GM21717 (cell line): ENCODE measurements around the gene JUP.
"Not testable (repeated sequence)": the region's sequence is repeated elsewhere in the genome, so short reads cannot be mapped to it uniquely, and the experiment has no call there.

Experiments
- ATAC-seq: cut with Tn5 transposase; IDR thresholded peaks from one replicate; pipeline ENCODE4 v1.9.1; 2021; ENCODE audit warnings: mild to moderate bottlenecking, moderate library complexity; ENCODE audit not compliant: unreplicated experiment

JUP gene

DNA sequence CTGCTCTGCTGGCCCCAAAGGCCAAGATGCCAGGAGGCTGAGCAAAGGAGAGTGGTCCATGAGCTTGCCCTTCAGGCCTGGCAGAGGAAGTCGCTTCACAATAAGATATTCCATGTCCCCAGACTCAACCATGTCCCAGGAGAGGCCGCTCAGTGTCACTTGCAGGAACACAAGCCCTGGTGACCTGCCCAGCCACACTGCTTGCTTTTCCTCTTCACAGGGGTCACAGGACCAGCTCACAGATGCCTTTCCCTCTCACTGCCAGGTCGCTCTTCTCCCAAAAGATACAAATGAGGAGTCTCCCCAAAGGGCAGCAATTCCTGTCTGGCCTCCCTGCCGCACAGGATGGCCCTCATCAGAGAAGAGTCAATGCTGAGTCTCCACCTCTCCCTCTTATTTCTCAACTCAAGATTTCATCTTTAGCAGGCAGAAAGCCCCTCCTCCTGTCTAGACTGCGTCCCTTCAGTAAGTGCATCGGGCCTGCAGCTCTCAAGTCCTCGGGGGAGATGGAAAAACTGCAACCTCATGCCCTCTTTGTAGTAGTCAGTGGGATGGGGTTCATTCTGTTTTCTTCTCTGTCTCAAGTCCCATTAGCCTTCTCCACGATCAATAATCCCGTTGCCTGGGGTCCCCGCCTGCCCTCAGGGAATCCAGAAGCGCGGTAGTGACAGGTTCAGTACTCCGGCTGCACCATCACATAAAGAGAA lies 5.0 kb downstream of the JUP start:
- no peak for ATAC-seq

DNA sequence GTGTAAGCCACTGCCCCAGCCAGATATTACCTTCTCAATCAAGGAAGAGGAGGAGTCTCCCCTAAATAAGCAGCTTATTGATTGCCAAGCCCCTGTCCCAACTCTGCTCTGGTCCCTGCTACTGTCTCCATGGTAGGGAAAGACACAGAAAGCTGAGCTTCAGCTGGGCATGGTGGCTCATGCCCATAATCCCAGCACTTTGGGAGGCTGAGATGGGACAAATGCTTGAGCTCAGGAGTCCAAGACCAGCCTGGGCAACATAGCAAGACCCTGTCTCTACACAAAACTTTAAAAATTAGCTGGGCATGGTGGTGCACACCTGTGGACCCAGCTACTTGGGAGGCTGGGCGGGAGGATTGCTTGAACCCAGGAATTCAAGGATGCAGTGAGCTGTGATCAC lies 6.6 kb downstream of the JUP start:
- ATAC-seq: no peak

DNA sequence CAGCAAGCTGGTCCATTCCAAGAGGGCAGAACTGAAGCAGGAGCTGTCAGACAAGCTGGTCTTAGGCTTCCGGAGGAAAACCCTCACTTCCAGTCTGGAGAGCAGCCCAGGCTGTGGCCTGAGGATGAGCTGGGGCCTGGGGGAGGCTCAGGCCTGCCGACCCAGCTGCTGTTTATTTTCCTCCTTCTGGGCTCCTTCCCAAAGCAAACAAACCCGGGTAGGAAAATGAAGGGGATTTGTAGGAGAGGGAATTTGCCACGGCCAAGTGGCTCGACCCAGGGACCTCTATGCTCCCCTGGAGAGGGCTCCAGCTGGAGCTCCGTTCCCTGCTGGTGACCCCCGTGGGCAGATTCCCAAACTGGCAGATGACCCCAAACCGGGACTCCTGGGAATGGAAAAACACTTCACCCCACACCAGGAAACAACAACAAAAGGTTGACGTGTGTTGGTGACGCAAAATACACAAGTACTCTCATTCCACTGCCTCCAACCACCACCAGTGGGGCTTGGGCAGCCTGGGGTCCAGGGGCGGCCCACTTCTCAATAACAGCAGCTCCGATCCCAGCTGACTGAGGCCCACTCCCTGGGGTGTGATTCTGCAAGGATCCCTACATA lies 8.8 kb downstream of the JUP start:
- ATAC-seq: no peak

DNA sequence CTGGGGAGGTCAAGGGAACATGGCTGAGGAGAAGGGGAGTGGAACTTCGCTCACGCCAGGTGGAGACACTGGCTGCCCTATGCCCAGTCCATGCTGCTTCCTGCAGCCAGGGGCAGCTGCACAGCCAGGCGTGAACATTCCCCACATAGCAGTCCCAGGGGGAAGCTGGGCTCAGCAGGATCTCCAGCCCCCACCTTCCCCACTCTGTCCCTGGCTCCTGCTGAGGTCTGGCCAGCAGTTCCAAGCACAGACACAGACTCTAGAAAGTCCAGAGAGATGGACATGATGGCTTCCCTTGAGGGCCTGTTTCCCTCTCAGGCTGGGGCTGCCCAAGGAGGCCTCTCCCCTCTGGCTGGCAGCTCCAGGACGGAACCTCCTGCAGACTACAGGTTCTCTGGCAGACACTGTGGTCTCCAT lies 9.3 kb downstream of the JUP start:
- ATAC-seq: no peak

DNA sequence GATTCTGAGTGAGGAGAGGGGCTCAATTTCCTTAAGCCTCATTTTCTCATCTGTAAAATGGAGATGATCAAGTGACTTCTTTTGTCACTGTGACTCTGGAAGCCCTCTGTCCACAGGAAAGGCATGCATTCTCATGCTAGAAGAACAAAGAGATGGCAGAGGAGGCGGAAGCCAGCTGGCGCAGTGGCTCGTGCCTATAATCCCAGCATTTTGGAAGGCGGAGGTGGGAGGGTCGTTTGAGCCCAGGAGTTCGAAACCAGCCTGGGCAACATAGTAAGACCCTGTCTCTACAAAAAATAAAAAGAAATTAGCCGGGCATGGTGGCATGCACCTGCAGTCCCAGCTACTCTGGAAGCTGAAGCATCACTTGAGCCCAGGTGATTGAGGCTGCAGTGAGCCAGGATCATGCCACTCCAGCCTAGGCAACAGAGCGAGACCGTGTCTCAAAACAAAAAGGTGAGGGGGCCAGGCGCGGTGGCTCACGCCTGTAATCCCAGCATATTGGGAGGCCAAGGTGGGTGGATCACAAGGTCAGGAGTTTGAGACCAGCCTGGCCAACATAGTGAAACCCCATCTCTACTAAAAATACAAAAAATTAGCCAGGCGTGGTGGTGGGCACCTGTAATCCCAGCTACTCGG lies 10.1 kb downstream of the JUP start:
- not testable (repeated sequence) for ATAC-seq

DNA sequence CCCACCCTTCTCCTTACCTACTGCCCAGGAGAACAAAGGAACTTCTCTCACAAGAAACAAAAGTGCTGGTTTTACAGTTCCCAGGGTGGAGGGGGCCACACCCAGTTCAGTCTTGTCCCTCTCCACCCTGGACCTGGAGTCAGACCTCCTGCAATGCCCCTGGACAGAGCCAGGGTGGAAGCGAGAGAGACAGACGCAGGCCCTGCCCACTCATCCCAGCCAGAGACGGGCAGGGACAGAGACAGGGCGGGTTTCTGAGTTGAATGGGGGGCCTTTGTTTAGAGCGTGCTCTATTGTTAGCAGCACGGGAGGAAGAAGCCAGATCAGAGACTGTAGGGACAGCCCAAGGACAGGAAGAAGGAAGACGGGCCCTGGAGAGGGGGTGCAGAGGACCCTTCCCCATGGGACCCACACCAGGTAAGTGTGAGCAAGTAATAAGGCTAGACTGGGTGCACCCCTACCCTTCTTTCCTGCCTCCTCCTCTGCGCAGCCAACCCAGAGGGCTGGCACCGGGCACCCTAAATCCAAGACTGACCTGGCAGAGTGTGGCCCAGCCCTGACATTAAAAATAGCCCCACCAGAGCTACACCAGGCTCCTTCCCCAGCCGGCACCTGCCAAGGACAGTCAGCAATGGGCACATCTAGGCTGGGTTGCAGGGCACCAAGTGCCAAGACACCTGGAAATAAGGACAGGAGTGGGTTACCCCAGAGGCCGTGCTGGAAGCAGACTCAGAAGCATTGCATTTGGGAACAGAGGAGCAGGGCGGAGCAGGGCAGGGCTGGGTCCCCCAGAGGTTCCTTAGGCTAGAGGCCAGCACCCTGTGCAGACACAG lies 10.9 kb downstream of the JUP start:
- no peak for ATAC-seq

DNA sequence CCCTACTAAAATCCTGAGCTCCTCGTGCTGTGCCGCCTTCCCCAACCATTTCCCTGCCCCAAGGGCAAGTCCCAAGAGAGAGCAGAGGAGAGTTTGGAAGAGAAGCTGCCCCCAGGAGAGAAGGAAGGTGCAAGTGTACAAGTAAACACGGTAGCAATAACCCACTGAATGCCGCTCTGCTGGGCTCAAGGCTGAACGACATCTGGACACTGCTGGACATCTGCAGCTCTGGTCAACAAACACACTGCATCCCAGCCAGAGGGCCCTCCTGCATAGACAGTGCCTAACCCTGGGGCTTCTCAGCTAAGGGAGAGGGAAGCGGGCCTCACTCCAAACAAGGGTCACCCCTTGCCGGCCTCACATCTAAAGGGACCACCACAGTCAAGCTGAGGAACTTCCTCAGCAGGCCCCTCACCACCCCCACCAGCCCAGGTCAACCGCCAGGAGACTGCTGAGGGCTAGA lies 12.7 kb downstream of the JUP start:
- no peak for ATAC-seq

DNA sequence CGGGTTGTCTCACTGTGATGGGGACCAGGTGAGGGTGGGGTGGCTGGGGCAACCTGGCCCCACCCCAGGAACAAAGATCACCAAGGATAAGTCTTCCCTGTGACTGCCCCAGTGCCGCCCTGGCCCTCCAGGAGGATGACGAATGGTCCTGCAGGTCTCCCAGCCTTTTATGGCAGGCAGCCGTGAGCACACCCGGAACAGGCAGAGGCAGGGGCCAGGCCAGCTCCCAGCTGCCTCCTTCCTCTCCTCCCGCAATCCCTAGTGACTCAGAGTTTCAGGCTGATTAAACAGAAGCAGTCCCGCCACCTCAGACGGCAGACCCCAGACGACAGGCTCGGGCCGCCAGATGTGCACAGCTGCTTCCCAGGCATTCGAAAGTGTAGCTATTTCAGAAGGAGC lies 13.3 kb downstream of the JUP start:
- no peak for ATAC-seq

DNA sequence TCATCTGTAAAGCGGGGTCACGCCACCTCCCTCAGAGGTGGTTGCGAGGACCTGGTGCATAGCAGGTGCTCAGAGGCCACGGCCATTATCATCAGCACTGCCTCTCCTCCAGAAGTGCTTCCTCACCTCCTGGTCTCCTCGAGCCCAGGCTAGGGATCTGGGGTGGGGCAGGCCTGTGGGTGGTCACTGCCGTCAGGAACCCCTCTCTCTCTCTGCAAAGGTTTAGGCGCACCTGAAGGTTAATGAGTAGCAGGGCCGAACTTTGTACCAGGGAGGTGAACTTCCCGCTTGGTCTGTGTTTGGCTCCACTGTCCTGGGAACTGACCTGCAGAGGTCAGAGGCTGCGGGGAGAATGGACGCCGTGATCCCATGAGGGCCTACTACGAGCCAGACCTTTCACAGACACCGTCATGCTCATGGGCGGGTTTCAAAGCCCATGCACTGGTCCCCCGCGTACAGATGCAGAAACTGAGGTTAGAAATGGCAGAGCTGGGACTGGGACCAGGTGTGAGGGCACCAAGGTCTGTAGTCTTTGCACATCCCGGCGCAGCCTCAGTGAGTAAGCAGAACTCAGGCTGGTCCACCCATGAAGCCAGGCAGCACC lies 13.8 kb downstream of the JUP start:
- ATAC-seq: no peak

DNA sequence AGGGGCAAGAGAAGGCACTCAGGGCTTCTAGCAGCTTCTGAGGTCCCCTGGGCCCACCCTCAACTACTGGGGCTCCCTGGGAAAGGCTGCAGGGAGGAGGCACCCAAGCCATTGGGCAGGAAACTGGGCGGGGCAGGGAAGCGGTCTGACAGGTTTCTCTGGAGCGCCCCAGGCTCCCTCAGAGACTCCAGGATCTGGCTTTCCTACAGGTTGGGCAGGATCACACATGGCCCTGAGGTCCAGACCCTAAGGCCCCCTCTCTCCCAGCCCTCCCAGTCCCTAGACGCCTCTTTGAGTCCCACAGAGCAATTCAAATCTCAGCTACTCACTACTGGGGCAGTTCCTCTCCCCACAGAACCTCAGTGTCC lies 14.3 kb downstream of the JUP start:
- ATAC-seq: no peak

DNA sequence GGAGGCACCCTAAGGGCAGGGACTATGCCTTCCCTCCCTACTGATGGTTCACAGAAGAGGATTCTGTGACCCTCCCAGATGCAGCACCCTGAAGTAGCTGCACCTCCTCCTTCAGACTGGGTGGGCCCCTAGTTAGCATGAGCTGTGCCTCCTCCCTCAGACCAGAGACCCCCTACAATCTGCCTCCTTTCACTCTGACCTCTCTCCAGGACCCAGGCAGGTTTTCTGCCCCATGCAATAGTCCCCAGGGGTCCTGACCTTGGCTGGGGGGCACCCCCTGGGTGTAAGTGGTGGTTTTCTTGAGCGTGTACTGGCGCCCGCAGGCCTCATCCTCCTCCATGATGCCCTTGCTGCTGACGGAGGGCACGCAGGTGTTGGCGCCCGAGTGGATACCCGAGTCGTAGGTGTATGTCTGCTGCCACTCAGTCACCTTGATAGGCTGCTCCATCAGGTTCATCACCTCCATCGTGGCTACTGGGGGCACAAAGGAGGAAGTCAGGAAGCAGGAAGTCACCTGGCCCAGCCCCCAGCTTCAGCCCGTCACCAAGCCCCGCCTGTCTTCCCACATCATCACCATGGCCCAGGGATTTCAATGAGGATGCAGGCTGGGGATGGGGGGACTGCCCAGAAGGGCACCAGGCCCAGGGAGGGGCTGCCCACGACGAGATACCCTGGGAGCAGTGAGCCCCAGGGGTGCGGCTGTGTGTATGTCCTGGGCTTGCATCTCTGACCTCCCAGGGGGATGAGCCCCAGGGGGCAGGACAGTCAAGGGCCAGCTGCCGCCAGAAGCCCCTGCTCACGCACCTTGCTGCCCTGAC lies 14.9 kb downstream of the JUP start:
- no peak for ATAC-seq

DNA sequence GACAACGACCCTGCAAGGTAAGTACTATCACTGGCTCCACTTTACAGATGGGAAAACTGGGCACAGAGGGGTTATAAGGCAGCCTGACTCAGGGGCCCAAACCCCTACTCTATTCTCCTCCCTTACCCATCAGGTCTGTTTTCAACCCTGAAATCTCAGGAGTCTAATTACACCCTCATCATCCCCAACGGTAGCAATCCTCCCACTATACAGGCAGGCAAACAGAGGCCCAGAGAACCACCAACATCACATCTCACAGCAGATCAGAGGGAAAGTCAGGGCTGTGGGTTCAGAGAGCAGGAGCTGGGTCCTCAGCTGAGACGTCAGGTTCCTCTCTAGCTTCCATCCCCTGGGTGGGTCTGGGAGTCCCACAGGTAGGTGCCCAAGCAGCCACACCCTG lies 16.5 kb downstream of the JUP start:
- no peak for ATAC-seq

DNA sequence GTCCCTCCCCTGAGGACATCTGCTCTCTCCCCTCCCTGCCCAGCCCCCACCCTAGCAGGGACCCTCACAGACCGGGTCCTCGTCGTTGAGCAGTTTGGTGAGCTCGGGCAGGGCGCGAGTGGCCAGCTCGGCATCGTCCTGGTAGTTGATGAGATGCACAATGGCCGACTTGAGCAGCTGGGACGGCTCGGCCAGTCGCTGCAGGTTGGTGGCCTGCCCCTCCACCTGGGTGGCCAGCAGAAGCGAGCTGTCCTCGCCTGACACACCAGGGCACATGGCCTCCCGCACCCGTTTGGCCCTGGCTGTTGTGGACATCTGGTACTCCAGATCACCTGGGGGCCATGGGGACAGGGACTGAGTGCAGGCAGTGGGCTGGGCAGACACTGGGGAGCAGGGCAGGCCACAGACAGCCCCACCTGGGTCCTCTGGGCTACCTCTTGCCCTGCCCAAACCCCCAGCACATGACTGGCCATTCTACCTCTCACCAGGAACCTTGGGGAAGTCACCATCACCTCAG lies 17.1 kb downstream of the JUP start:
- ATAC-seq: no peak

DNA sequence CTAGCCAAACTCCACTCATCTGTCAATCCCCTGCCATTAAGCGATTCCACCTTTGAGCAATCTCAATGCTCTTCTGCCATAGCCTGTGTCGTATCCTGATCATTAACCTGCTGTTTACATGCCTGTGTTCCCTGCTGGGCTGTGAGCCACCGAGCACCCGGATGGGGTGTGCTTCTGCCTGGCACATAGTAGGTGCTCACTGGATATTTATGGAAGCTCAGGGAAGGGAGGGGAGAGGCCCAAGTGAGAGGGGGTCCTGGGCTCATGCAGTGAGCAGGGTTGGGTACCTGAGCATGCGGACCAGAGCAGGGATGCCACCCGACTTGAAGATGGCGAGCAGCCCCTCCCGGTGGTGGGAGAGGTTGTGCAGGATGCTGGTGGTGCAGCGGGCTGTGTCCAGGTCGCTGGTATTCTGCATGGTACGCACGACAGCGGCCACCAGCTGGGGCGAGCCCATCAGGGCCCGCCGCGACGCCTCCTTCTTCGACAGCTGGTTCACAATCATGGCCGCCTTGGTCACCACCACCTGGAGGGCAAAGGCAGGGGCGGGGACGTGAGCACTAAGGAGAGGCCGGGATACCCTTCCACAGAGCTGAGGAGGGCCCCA lies 17.7 kb downstream of the JUP start:
- no peak for ATAC-seq

DNA sequence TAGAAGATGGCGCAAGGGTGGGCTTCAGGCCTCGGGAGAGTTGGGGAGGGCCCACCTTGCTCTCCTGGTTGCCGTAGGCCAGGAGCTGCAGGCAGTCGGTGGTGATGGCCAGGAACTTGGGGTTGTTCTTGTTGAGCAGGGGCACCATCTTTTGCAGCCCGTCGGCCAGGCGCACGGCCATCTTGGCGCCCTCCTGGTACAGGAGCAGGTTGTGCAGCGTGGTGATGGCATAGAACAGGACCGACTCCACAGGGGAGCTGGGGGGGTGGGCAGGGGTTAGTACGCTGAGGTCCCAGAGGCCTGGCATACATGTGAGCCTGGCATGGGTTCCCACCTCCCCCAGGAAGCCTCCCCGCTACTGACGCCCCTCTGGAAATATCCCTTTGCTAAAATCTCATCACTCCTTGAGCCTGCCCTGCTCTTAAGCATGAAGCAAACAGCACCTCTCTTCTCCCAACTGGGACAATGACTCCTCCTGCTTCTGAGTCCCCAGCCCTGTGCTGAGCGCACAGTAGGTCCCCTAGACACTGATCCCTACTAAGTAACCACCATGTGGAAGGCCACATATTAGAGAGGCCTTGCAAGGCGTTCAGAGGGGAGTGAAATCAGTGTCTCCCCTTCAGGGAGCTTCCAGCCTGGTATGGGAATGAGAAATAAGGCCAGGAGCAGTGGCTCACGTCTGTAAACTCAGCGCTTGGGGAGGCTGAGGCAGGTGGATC lies 19.0 kb downstream of the JUP start:
- no peak for ATAC-seq

DNA sequence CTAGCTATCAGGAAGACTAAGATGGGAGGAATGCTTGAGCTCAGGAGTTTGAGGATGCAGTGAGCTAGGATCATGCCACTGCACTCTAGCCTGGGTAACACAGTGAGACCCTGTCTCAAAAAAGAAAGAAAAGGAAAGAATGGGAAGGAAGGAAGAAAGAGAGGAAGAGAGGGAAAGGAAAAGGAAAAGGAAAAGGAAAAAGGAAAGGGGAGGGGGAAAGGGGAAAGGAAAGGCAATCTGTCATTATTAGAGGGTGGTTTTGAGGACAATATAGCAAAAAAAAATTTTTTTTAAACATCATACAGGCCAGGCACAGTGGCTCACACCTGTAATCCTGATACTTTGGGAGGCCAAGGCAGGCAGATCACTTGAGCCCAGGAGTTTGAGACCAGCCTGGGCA lies 20.4 kb downstream of the JUP start:
- no peak for ATAC-seq

DNA sequence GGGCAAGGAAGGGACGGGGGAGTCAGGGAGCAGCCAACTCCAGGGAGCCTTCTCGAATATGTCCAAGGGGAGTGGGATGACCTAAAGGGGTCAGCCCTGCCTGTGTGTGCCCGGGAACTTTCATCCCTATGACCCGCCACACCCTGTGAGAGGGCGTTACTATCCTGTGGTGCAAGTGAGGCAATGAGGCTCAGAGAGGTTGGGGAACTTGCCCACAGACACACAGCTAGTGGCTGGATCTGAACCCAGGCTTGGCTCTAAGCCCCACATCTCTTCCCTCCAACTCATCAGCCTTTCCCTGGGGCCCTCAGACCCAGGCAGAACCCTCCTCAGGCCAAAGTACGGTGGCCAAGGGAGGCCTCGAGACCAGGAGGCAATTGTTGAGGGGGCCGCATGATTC lies 23.2 kb downstream of the JUP start:
- ATAC-seq: no peak

DNA sequence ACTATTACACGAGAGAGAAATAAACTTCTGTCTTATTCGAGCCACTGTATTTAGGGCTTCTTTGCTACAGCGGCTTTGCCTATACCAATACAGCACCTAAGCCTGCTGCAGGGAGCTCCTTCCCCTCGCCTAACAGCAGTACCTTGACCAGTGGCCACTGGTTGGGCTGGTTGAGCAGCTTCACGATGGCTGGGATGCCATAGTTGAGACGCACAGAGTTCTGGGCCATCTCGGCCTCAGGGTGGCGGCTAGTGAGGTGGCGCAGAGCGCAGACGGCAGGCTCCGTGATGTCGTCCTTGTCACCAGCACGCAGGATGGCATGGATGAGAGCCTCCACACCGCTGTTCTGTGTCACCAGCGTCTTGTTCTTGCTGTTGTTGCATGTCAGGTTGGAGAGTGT lies 23.7 kb downstream of the JUP start:
- no peak for ATAC-seq

DNA sequence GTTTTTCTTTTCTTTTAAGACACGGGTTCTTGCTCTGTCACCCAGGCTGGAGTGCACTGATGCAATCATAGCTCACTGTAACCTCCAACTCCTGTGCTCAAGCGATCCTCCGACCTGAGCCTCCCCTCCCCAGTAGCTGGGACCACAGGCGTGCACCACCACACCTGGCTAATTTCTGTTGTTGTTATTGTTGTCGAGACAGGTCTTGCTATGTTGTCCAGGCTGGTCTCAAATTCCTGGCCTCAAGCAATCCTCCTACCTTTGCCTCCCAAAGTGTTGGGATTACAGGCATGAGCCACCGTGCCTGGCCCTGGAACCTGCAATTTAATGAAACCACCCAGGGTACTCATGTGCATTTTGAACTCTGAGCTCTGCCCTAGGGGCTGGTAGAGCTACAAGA lies 24.1 kb downstream of the JUP start:
- ATAC-seq: no peak
